Neuronal stem cell (in vitro differentiated cells): ENCODE measurements around the gene DZANK1.

Experiments used
- DNase-seq: peaks from one replicate; pipeline ENCODE4 v3.0.0-alpha.2; 2013; ENCODE audit warnings: low spot score
- H2AFZ ChIP-seq: one replicate; pipeline ENCODE4 v1.6.1; 2013; ENCODE audit warnings: mild to moderate bottlenecking, low read length, inconsistent platforms
- H2AK5ac ChIP-seq: 2 replicates; pipeline ENCODE4 v1.6.1; 2013; ENCODE audit warnings: low read depth, mild to moderate bottlenecking, inconsistent platforms, low read length, moderate library complexity, mixed read lengths
- H2BK120ac ChIP-seq: 2 replicates; pipeline ENCODE4 v1.6.1; 2013; ENCODE audit warnings: low read depth, mild to moderate bottlenecking, inconsistent platforms, low read length, moderate library complexity, mixed read lengths
- H2BK12ac ChIP-seq: one replicate; pipeline ENCODE4 v1.6.1; 2013; ENCODE audit warnings: low read length, inconsistent platforms
- H2BK15ac ChIP-seq: 2 replicates; pipeline ENCODE4 v1.6.1; 2013; ENCODE audit warnings: mild to moderate bottlenecking, low read length, inconsistent platforms, mixed read lengths
- H2BK5ac ChIP-seq: one replicate; pipeline ENCODE4 v1.6.1; 2013; ENCODE audit warnings: inconsistent platforms, mild to moderate bottlenecking, low read length, moderate library complexity
- H3K14ac ChIP-seq: one replicate; pipeline ENCODE4 v1.6.1; 2013; ENCODE audit warnings: low read length, inconsistent platforms
- H3K18ac ChIP-seq: 2 replicates; pipeline ENCODE4 v1.6.1; 2013; ENCODE audit warnings: low read length, inconsistent platforms
- H3K23ac ChIP-seq: 2 replicates; pipeline ENCODE4 v1.6.1; 2013; ENCODE audit warnings: low read depth, mild to moderate bottlenecking, mixed read lengths, low read length, inconsistent platforms; ENCODE audit not compliant: poor library complexity
- H3K27ac ChIP-seq: replicated peaks from 3 replicates; pipeline ENCODE4 v1.5.1; 2013; ENCODE audit warnings: low read length, inconsistent platforms
- H3K27me3 ChIP-seq, 3 experiments: 2 replicates each; pipeline ENCODE4 v1.6.1; 2013; ENCODE audit warnings: low read length in 3 of 3, mild to moderate bottlenecking in 2 of 3, inconsistent platforms in 1 of 3, low read depth in 1 of 3, mixed read lengths in 1 of 3, moderate library complexity in 1 of 3; ENCODE audit not compliant: control insufficient read depth in 3 of 3, insufficient read depth in 3 of 3
- H3K36me3 ChIP-seq, 2 donors: replicated peaks in 1 of 2; 2 replicates each; pipeline ENCODE4 v1.6.1; 2013; ENCODE audit warnings: low read length in 2 of 2; ENCODE audit not compliant: control insufficient read depth in 2 of 2, insufficient read depth in 2 of 2
- H3K4ac ChIP-seq: 2 replicates; pipeline ENCODE4 v1.6.1; 2013; ENCODE audit warnings: inconsistent platforms, mild to moderate bottlenecking, low read length, moderate library complexity
- H3K4me1 ChIP-seq, 2 donors: 1 replicate in 1 of 2; 2 replicates in 1 of 2; pipeline ENCODE4 v1.6.1; 2013; ENCODE audit warnings: low read length in 2 of 2, low read depth in 1 of 2; ENCODE audit not compliant: control insufficient read depth in 2 of 2, insufficient read depth in 1 of 2
- H3K4me2 ChIP-seq: one replicate; pipeline ENCODE4 v1.6.1; 2013; ENCODE audit warnings: mild to moderate bottlenecking, low read length, inconsistent platforms; ENCODE audit not compliant: insufficient read depth, poor library complexity, severe bottlenecking
- H3K4me3 ChIP-seq, 2 donors: 2 replicates each; pipeline ENCODE4 v1.5.1; 2013; ENCODE audit warnings: low read length in 2 of 2, mild to moderate bottlenecking in 2 of 2, inconsistent platforms in 1 of 2, moderate library complexity in 1 of 2
- H3K79me1 ChIP-seq: one replicate; pipeline ENCODE4 v1.6.1; 2013; ENCODE audit warnings: low read depth, mild to moderate bottlenecking, inconsistent platforms, low read length, moderate library complexity
- H3K9ac ChIP-seq: one replicate; pipeline ENCODE4 v1.6.1; 2013; ENCODE audit warnings: mild to moderate bottlenecking, low read depth, low read length, inconsistent platforms; ENCODE audit not compliant: poor library complexity
- H3K9me3 ChIP-seq, 2 donors: replicated peaks in 1 of 2; 2 replicates each; pipeline versions ENCODE3 to v1.6.1; 2013; ENCODE audit warnings: low read length in 2 of 2, mild to moderate bottlenecking in 2 of 2, inconsistent platforms in 1 of 2, low read depth in 1 of 2, mixed read lengths in 1 of 2, moderate library complexity in 1 of 2; ENCODE audit not compliant: control insufficient read depth in 2 of 2, insufficient read depth in 1 of 2
- H4K8ac ChIP-seq: one replicate; pipeline ENCODE4 v1.6.1; 2013; ENCODE audit warnings: low read depth, mild to moderate bottlenecking, inconsistent platforms, low read length, moderate library complexity
- H4K91ac ChIP-seq: one replicate; pipeline ENCODE4 v1.6.1; 2013; ENCODE audit warnings: low read length, low read depth, mild to moderate bottlenecking, inconsistent platforms; ENCODE audit not compliant: poor library complexity
- WGBS, 2 donors: extraction: QIAGEN DNeasy Blood & Tissue Kit; methylation state at CpG; one replicate each; pipeline ENCODE4 v1.1.7; 2013; ENCODE audit warnings: missing lambda C conversion rate in 2 of 2, mixed read lengths in 1 of 2; ENCODE audit not compliant: insufficient read length in 2 of 2, insufficient replicate concordance in 1 of 2; ENCODE audit errors: extremely low coverage in 2 of 2; 5-methylcytosine and 5-hydroxymethylcytosine counted together

Gene DZANK1

DNA sequence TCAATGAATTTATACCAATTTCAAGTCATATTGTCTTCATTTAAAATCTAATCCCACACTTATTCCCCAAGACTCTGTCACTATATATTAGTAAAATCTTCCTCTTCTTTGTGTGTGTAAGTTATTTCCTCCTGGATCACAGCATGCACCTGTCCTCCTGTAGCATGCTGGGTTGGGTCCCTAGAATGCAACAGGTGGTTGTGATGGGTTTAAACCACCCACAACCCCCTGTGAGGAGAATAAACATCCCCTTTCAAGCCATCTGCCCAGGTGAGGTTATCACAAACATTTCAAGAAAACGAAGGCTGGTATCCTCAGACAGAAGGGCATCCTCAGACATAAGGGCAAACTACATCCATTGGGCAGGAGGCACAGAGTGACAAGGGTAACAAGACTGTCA, 26.4 kb downstream of the DZANK1 start:
- no peaks in the 10 kb centered on the region for H3K9me3 ChIP-seq
- no peak overlapping the region for H2BK12ac ChIP-seq
- no peak overlapping the region for H3K4ac ChIP-seq
- H3K27me3 ChIP-seq: no peaks in the 10 kb centered on the region
- no peak overlapping the region for H3K4me2 ChIP-seq
- H3K23ac ChIP-seq: no peak overlapping the region
- H3K9ac ChIP-seq: no peak overlapping the region
- H3K14ac ChIP-seq: no peak overlapping the region
- no peak overlapping the region for H4K91ac ChIP-seq
- H3K27ac ChIP-seq: no peak overlapping the region
- no peak overlapping the region for H2BK15ac ChIP-seq
- H2BK5ac ChIP-seq: no peak overlapping the region
- DNase-seq: no peak
- H3K36me3 ChIP-seq: no peaks in the 10 kb centered on the region
- no peak overlapping the region for H4K8ac ChIP-seq
- H2AFZ ChIP-seq: no peak overlapping the region
- no peak overlapping the region for H2BK120ac ChIP-seq
- no peak overlapping the region for H3K4me3 ChIP-seq
- no CpG with 5 or more reads among the region's 1 CpG for WGBS, 2 donors
- no peak overlapping the region for H2AK5ac ChIP-seq
- H3K18ac ChIP-seq: no peak overlapping the region
- no peaks in the 10 kb centered on the region for H3K4me1 ChIP-seq
- no peaks in the 10 kb centered on the region for H3K79me1 ChIP-seq

DNA sequence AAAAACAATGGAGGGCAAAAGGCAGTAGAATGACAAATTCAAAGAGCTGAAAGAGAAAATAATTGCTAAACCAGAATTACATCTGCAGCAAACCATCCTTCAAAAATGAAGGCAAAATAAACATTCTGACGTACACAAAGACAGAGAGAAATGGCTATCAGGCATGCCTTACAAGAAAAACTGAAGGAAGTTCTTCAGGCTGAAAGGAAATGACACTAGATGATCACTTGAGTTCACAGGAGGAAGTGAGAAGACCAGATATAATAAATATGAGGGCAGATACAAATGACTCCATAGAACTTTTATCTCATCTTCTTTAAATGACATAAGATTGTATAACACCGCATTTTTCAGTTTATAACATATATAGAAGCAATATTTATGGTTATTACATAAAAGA, 30.0 kb downstream of the DZANK1 start:
- no peak overlapping the region for H2BK15ac ChIP-seq
- H3K79me1 ChIP-seq: no peaks in the 10 kb centered on the region
- H2AK5ac ChIP-seq: no peak overlapping the region
- no peak overlapping the region for H4K91ac ChIP-seq
- no peak overlapping the region for H2BK120ac ChIP-seq
- H3K4me2 ChIP-seq: no peak overlapping the region
- DNase-seq: no peak
- H2BK5ac ChIP-seq: no peak overlapping the region
- no peak overlapping the region for H3K27ac ChIP-seq
- H3K4ac ChIP-seq: no peak overlapping the region
- WGBS, 2 donors: no CpG with 5 or more reads among the region's 2 CpGs
- H3K14ac ChIP-seq: no peak overlapping the region
- peaks cover 2 to 3% of the 10 kb centered on the region in 2 donors for H3K36me3 ChIP-seq
- no peaks in the 10 kb centered on the region for H3K27me3 ChIP-seq
- H3K9me3 ChIP-seq: no peaks in the 10 kb centered on the region
- no peak overlapping the region for H3K4me3 ChIP-seq
- no peak overlapping the region for H2BK12ac ChIP-seq
- no peak overlapping the region for H3K23ac ChIP-seq
- no peak overlapping the region for H3K18ac ChIP-seq
- no peak overlapping the region for H3K9ac ChIP-seq
- no peak overlapping the region for H4K8ac ChIP-seq
- H2AFZ ChIP-seq: no peak overlapping the region
- no peaks in the 10 kb centered on the region for H3K4me1 ChIP-seq

- H3K9me3 ChIP-seq: no peaks in the 10 kb centered on the region
- H2BK5ac ChIP-seq: no peak overlapping the region
- H3K4ac ChIP-seq: no peak overlapping the region
- H3K27me3 ChIP-seq: no peaks in the 10 kb centered on the region
- no peak overlapping the region for H3K27ac ChIP-seq
- H2AFZ ChIP-seq: no peak overlapping the region
- H3K9ac ChIP-seq: no peak overlapping the region
- H3K23ac ChIP-seq: no peak overlapping the region
- no peaks in the 10 kb centered on the region for H3K4me1 ChIP-seq
- no peak for DNase-seq
- H3K36me3 ChIP-seq: peaks cover 2 to 8% of the 10 kb centered on the region in 2 donors
- no peak overlapping the region for H2BK15ac ChIP-seq
- no peaks in the 10 kb centered on the region for H3K79me1 ChIP-seq
- no peak overlapping the region for H2BK120ac ChIP-seq
- H2BK12ac ChIP-seq: no peak overlapping the region
- no peak overlapping the region for H3K4me3 ChIP-seq
- H4K91ac ChIP-seq: no peak overlapping the region
- H2AK5ac ChIP-seq: no peak overlapping the region
- no peak overlapping the region for H3K4me2 ChIP-seq
- H3K14ac ChIP-seq: no peak overlapping the region
- no CpG with 5 or more reads among the region's 6 CpGs for WGBS, 2 donors
- H4K8ac ChIP-seq: no peak overlapping the region
- no peak overlapping the region for H3K18ac ChIP-seq
Measured at GRCh38 chr20:18431206-18431605, 35.6 kb downstream of the DZANK1 start.

GRCh38 chr20:18430172-18430826, 36.5 kb downstream of the DZANK1 start:
- Histone ChIP-seq H2BK15ac (no peak overlapping the region), H3K27ac (no peak overlapping the region), H2BK120ac (no peak overlapping the region), H3K4me1 (no peaks in the 10 kb centered on the region), H3K27me3 (no peaks in the 10 kb centered on the region), H3K9me3 (no peaks in the 10 kb centered on the region), H3K9ac (no peak overlapping the region), H2AK5ac (no peak overlapping the region), H3K36me3 (peaks cover 6 to 8% of the 10 kb centered on the region in 2 donors), H2AFZ (no peak overlapping the region), H3K23ac (no peak overlapping the region), H3K4ac (no peak overlapping the region), H3K79me1 (no peaks in the 10 kb centered on the region), H3K14ac (no peak overlapping the region), H3K18ac (no peak overlapping the region), H4K8ac (no peak overlapping the region), H3K4me3 (no peak overlapping the region), H3K4me2 (no peak overlapping the region), H2BK12ac (no peak overlapping the region), H2BK5ac (no peak overlapping the region), H4K91ac (no peak overlapping the region)
- DNase-seq: no peak
- no CpG with 5 or more reads among the region's 9 CpGs for WGBS, 2 donors
